SK-N-SH (cell line): Measurements from ENCODE around the gene CALN1. TPM values are rescaled to one million over a fixed set of nuclear protein-coding genes. Genes with fewer than 3 reads are reported as not detected.

ENCODE experiments used
- CTCF ChIA-PET: fragments of 300-600, 350-600 bp; formaldehyde crosslinking; extraction: SDS; loops from one replicate; lab custom pipeline; 2021; lab: Yijun Ruan, JAX
- POLR2A ChIA-PET: fragments of 350-600 bp; sonication (Branson Sonifier 250); formaldehyde crosslinking; extraction: SDS; loops from one replicate; lab custom pipeline; 2020; ENCODE audit warnings: antibody characterized with exemption, inconsistent platforms; lab: Yijun Ruan, JAX
- DNase-seq: peaks from one replicate; pipeline ENCODE4 v3.0.0; 2012
- H2AFZ ChIP-seq: fragments of 200-600 bp; sonication (generic); 2 replicates; pipeline ENCODE4 v1.8.1; 2016; ENCODE audit warnings: antibody characterized with exemption, mild to moderate bottlenecking, low read depth
- H3F3A ChIP-seq: fragments of 200-600 bp; sonication (generic); replicated peaks from 2 replicates; pipeline ENCODE3; 2016; ENCODE audit warnings: antibody characterized with exemption, mild to moderate bottlenecking; ENCODE audit not compliant: insufficient read depth
- H3K27ac ChIP-seq, 2 experiments: fragments of 200-500 bp in 1 of 2; fragments of 200-600 bp in 1 of 2; sonication (Bioruptor generic) in 1 of 2; sonication (generic), shearing (Covaris generic) in 1 of 2; 2 replicates each; pipeline versions ENCODE4 v1.5.1 to v1.6.1; 2014 to 2016; ENCODE audit warnings: low read depth in 2 of 2, inconsistent platforms in 1 of 2, low read length in 1 of 2, mild to moderate bottlenecking in 1 of 2, mixed read lengths in 1 of 2
- H3K27me3 ChIP-seq: fragments of 200-600 bp; sonication (generic), shearing (Covaris generic); 2 replicates; pipeline ENCODE4 v1.6.1; 2016; ENCODE audit warnings: mixed run types; ENCODE audit not compliant: insufficient read depth
- H3K36me3 ChIP-seq, 2 experiments: fragments of 200-500 bp in 1 of 2; fragments of 200-600 bp in 1 of 2; sonication (Bioruptor generic) in 1 of 2; sonication (generic) in 1 of 2; replicated peaks in 1 of 2; 2 replicates each; pipeline versions ENCODE3 to v1.5.1; 2014 to 2016; ENCODE audit warnings: low read length in 1 of 2, mild to moderate bottlenecking in 1 of 2; ENCODE audit not compliant: insufficient read depth in 2 of 2, control insufficient read depth in 1 of 2
- H3K4me1 ChIP-seq, 2 experiments: fragments of 200-500 bp in 1 of 2; fragments of 200-600 bp in 1 of 2; sonication (Bioruptor generic) in 1 of 2; sonication (generic), shearing (Covaris generic) in 1 of 2; 2 replicates each; pipeline versions ENCODE4 v1.5.1 to v1.6.1; 2014 to 2016; ENCODE audit warnings: low read depth in 1 of 2, low read length in 1 of 2, mixed run types in 1 of 2; ENCODE audit not compliant: insufficient read depth in 2 of 2, control insufficient read depth in 1 of 2
- H3K4me2 ChIP-seq: fragments of 200-600 bp; sonication (generic), shearing (Covaris generic); 2 replicates; pipeline ENCODE4 v1.6.1; 2017; ENCODE audit warnings: mixed run types
- H3K4me3 ChIP-seq, 2 experiments: fragments of 200-500 bp in 1 of 2; fragments of 200-600 bp in 1 of 2; sonication (Bioruptor generic) in 1 of 2; sonication (generic), shearing (Covaris generic) in 1 of 2; 2 replicates each; pipeline versions ENCODE4 v1.5.1 to v1.8.1; 2014 to 2016; ENCODE audit warnings: low read depth in 2 of 2, inconsistent platforms in 1 of 2, low read length in 1 of 2, mild to moderate bottlenecking in 1 of 2, mixed read lengths in 1 of 2, moderate library complexity in 1 of 2
- H3K79me2 ChIP-seq: fragments of 200-600 bp; sonication (generic); 2 replicates; pipeline ENCODE4 v1.8.1; 2017; ENCODE audit warnings: mild to moderate bottlenecking; ENCODE audit not compliant: insufficient read depth
- H3K9ac ChIP-seq: fragments of 200-600 bp; sonication (generic); 2 replicates; pipeline ENCODE4 v1.6.1; 2017; ENCODE audit warnings: mixed run types
- H3K9me2 ChIP-seq: fragments of 200-600 bp; sonication (generic); 2 replicates; pipeline ENCODE4 v1.6.1; 2017; ENCODE audit warnings: mixed run types
- H3K9me3 ChIP-seq: fragments of 200-600 bp; sonication (generic); 2 replicates; pipeline ENCODE4 v1.6.1; 2017; ENCODE audit warnings: mixed run types, mild to moderate bottlenecking, moderate library complexity
- H4K20me1 ChIP-seq: fragments of 200-600 bp; sonication (generic); 2 replicates; pipeline ENCODE4 v1.6.1; 2017; ENCODE audit warnings: mild to moderate bottlenecking, mixed run types; ENCODE audit not compliant: insufficient read depth
- CTCF ChIP-seq: fragments of 200-600 bp; sonication (generic); IDR thresholded peaks from 2 replicates; pipeline ENCODE4 v1.6.1; 2017; ENCODE audit warnings: antibody characterized with exemption, mild to moderate bottlenecking, moderate library complexity
- EP300 ChIP-seq, 2 experiments: IDR thresholded peaks; 2 replicates each; pipeline versions ENCODE4 v1.4.0 to v1.6.1; 2012; ENCODE audit warnings: borderline replicate concordance in 1 of 2, low read depth in 1 of 2, low read length in 1 of 2
- EZH2phosphoT487 ChIP-seq: fragments of 200-600 bp; sonication (generic); IDR thresholded peaks from 2 replicates; pipeline ENCODE4 v1.6.1; 2017; ENCODE audit warnings: low read depth, mixed run types, mild to moderate bottlenecking, antibody characterized with exemption, moderate library complexity, borderline replicate concordance
- FOXJ3 ChIP-seq: sonication (generic); formaldehyde crosslinking; IDR thresholded peaks from 2 replicates; pipeline ENCODE4 v1.5.1; 2020; ENCODE audit warnings: mild to moderate bottlenecking, missing genetic modification reagents
- FOXM1 ChIP-seq: IDR thresholded peaks from 2 replicates; pipeline ENCODE4 v1.4.0; 2012; ENCODE audit warnings: low read depth, mild to moderate bottlenecking
- GABPA ChIP-seq: IDR thresholded peaks from 2 replicates; pipeline ENCODE4 v1.4.0; 2012; ENCODE audit warnings: low read depth, mild to moderate bottlenecking
- MEF2A ChIP-seq: IDR thresholded peaks from 2 replicates; pipeline ENCODE4 v1.4.0; 2012; ENCODE audit warnings: low read depth, borderline replicate concordance
- MXI1 ChIP-seq: IDR thresholded peaks from 2 replicates; pipeline ENCODE4 v1.6.1; 2012; ENCODE audit warnings: mild to moderate bottlenecking, low read depth, low read length, improper control_type of control experiment
- NFIC ChIP-seq: IDR thresholded peaks from 2 replicates; pipeline ENCODE4 v1.4.0; 2012; ENCODE audit warnings: borderline replicate concordance
- NRF1 ChIP-seq: IDR thresholded peaks from 2 replicates; pipeline ENCODE4 v1.6.1; 2012; ENCODE audit warnings: low read depth, mild to moderate bottlenecking, low read length
- POLR2AphosphoS5 ChIP-seq: IDR thresholded peaks from 2 replicates; pipeline ENCODE4 v1.6.1; 2012; ENCODE audit warnings: low read depth, low read length
- REST ChIP-seq: IDR thresholded peaks from 2 replicates; pipeline ENCODE4 v1.6.1; 2012; ENCODE audit warnings: mild to moderate bottlenecking, low read depth, low read length, moderate library complexity
- SIN3A ChIP-seq: IDR thresholded peaks from 2 replicates; pipeline ENCODE4 v1.6.1; 2012; ENCODE audit warnings: low read depth, mild to moderate bottlenecking, low read length, moderate library complexity, borderline replicate concordance
- SMC3 ChIP-seq: IDR thresholded peaks from 2 replicates; pipeline ENCODE4 v1.6.1; 2012; ENCODE audit warnings: low read depth, low read length, improper control_type of control experiment
- TAF1 ChIP-seq: IDR thresholded peaks from 2 replicates; pipeline ENCODE4 v1.6.1; 2012; ENCODE audit warnings: low read depth, mild to moderate bottlenecking, low read length, moderate library complexity, borderline replicate concordance
- TCF12 ChIP-seq: IDR thresholded peaks from 2 replicates; pipeline ENCODE4 v1.4.0; 2012
- USF1 ChIP-seq: IDR thresholded peaks from 2 replicates; pipeline ENCODE4 v1.4.0; 2012; ENCODE audit warnings: low read depth, borderline replicate concordance
- WGBS: methylation state at CpG from one replicate; pipeline ENCODE4 v1.1.6; 2017; ENCODE audit warnings: low lambda C conversion rate; 5-methylcytosine and 5-hydroxymethylcytosine counted together
- polyA plus RNA-seq, 3 experiments: library from polyadenylated mRNA; depleted of rRNA; stranded (reverse); fragments of >200 nt; gene quantifications; 2 replicates each; pipeline ENCODE4 v1.2.3, GENCODE V29; 2012
- TF ChIP-seq, protein P1 (sequence below): fragments of 150-350 bp; IDR thresholded peaks from 2 replicates; pipeline ENCODE4 v1.6.1; 2016; ENCODE audit warnings: mild to moderate bottlenecking, low read depth, low read length
- TF ChIP-seq, protein P2 (sequence below): IDR thresholded peaks from 2 replicates; pipeline ENCODE4 v1.4.0; 2012; ENCODE audit warnings: low read depth, borderline replicate concordance

The CALN1 gene
- polyA plus RNA-seq, 1 of the 3 experiments (the other 2 are of a cell fraction), result not detected

DNA sequence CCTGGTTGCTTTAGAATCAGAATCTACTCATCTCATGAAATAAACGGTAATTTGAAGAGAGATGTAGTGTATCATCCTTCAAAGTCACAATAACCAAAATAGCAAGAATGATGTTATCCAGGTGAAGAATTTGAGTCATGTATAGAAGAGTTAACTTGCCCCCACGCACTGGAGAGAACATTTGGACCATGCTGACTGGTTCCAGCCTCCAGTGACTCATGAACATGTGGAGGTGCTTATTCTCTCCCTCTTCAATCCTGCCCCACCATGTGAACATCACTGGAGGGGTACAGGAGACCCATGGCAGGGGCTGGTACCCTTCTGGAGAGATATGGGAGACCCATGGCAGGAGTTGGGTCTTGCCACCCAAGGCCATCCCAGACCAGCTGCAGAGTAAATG, 427.8 kb downstream of the CALN1 start:
- Histone ChIP-seq H3F3A (no peaks in the 10 kb centered on the region), H3K4me1 (no peaks in the 10 kb centered on the region), H3K79me2 (no peaks in the 10 kb centered on the region), H3K9me3 (no peaks in the 10 kb centered on the region), H3K27ac (no peak overlapping the region), H3K4me2 (no peak overlapping the region), H2AFZ (no peak overlapping the region), H3K9me2 (no peaks in the 10 kb centered on the region), H3K9ac (no peak overlapping the region), H3K27me3 (no peaks in the 10 kb centered on the region), H4K20me1 (no peaks in the 10 kb centered on the region), H3K4me3 (no peak overlapping the region), H3K36me3 (no peaks in the 10 kb centered on the region)
- POLR2A ChIA-PET, result no interaction called here
- TF ChIP-seq FOXJ3 (CRISPR knock-in tag), result no peak
- no peak for TF ChIP-seq TCF12
- TF ChIP-seq MXI1, result no peak
- no peak for TF ChIP-seq FOXM1
- 3% methylated on average over 2 of the region's 2 CpGs for WGBS
- no peak for DNase-seq
- CTCF ChIA-PET, result no interaction called here

- Histone ChIP-seq H2AFZ (no peak overlapping the region), H3K9me2 (no peaks in the 10 kb centered on the region), H3K27ac (no peak overlapping the region), H3K4me1 (no peaks in the 10 kb centered on the region), H3F3A (no peaks in the 10 kb centered on the region), H4K20me1 (no peaks in the 10 kb centered on the region), H3K4me3 (no peak overlapping the region), H3K79me2 (no peaks in the 10 kb centered on the region), H3K9me3 (no peaks in the 10 kb centered on the region), H3K4me2 (no peak overlapping the region), H3K9ac (no peak overlapping the region), H3K36me3 (no peaks in the 10 kb centered on the region), H3K27me3 (no peaks in the 10 kb centered on the region)
- CTCF ChIA-PET, result no interaction called here
- POLR2A ChIA-PET, result no interaction called here
- WGBS, result 4% methylated on average over 4 of the region's 4 CpGs
- TF ChIP-seq POLR2AphosphoS5 (no peak), USF1 (no peak), SIN3A (no peak), REST (no peak), NRF1 (no peak), MXI1 (no peak), TCF12 (no peak), NFIC (no peak), SMC3 (no peak), MEF2A (no peak), TAF1 (no peak), EP300 (IDR thresholded peaks at IDR 0.05; ENCODE audit: borderline replicate concordance in 1 of 2, low read depth in 1 of 2, low read length in 1 of 2) (no peak), EZH2phosphoT487 (no peak), FOXJ3 (CRISPR knock-in tag) (no peak), GABPA (no peak), CTCF (no peak)
- TF ChIP-seq, protein P1, sequence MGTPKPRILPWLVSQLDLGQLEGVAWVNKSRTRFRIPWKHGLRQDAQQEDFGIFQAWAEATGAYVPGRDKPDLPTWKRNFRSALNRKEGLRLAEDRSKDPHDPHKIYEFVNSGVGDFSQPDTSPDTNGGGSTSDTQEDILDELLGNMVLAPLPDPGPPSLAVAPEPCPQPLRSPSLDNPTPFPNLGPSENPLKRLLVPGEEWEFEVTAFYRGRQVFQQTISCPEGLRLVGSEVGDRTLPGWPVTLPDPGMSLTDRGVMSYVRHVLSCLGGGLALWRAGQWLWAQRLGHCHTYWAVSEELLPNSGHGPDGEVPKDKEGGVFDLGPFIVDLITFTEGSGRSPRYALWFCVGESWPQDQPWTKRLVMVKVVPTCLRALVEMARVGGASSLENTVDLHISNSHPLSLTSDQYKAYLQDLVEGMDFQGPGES, result no peak
- TF ChIP-seq, protein P2, sequence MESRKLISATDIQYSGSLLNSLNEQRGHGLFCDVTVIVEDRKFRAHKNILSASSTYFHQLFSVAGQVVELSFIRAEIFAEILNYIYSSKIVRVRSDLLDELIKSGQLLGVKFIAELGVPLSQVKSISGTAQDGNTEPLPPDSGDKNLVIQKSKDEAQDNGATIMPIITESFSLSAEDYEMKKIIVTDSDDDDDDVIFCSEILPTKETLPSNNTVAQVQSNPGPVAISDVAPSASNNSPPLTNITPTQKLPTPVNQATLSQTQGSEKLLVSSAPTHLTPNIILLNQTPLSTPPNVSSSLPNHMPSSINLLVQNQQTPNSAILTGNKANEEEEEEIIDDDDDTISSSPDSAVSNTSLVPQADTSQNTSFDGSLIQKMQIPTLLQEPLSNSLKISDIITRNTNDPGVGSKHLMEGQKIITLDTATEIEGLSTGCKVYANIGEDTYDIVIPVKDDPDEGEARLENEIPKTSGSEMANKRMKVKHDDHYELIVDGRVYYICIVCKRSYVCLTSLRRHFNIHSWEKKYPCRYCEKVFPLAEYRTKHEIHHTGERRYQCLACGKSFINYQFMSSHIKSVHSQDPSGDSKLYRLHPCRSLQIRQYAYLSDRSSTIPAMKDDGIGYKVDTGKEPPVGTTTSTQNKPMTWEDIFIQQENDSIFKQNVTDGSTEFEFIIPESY, result no peak
- no peak for DNase-seq
These were observed 429.3 kb downstream of the CALN1 start for GRCh38 chr7:71982851-71983250.
